HK-2 (cell line): ENCODE data around the gene PTPN18.
A peak's percentile ranks its signal among the peaks of the same experiment; 100 is the strongest.
"Not testable (repeated sequence)": the region's sequence is repeated elsewhere in the genome, so short reads cannot be mapped to it uniquely, and the experiment has no call there.

Experiments used
- DNase-seq: peaks from one replicate; pipeline ENCODE4 v3.0.0-alpha.2; 2018; ENCODE audit not compliant: unreplicated experiment

The PTPN18 gene, protein sequence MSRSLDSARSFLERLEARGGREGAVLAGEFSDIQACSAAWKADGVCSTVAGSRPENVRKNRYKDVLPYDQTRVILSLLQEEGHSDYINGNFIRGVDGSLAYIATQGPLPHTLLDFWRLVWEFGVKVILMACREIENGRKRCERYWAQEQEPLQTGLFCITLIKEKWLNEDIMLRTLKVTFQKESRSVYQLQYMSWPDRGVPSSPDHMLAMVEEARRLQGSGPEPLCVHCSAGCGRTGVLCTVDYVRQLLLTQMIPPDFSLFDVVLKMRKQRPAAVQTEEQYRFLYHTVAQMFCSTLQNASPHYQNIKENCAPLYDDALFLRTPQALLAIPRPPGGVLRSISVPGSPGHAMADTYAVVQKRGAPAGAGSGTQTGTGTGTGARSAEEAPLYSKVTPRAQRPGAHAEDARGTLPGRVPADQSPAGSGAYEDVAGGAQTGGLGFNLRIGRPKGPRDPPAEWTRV

GRCh38 chr2:130355578-130356431 lies at the start of gene PTPN18:
TSS of gene PTPN18 (plus strand) at chr2:130356056. CDS start at chr2:130356108, 52 bp downstream.
- DNase-seq = peak; percentile 89

- no peak for DNase-seq
These were observed 48.0 kb upstream of the PTPN18 start for GRCh38 chr2:130307850-130308249.

GRCh38 chr2:130310881-130311280 lies 45.0 kb upstream of the PTPN18 start:
- DNase-seq = no peak

DNA sequence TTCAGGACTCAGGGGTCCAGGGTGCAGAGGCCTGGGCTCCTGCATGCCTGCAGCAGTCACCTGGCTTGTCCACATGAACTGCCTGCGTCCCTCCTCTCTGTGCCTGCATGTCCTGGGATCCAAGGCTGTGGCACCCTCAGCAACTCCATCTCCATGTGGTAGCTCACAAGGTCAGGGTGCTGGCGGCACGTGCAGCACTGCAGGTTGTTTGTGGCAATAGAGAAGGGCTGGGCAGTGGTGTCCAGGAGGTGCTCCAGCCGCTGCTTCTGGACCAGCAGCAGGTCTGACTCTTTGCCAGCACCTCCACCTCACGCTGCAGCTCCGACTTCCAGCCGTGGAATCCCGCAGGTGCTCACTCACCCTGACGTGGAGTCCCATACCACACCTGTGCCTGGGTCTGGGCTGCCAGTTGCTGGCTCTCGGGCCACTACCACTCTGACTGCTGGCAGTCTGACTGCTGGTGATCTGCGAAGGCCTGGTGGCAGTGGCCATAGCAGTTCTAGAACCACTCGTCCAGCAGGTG lies 42.0 kb upstream of the PTPN18 start:
- DNase-seq = no peak

- DNase-seq = no peak
These were observed 41.5 kb upstream of the PTPN18 start for GRCh38 chr2:130314377-130314776.

DNA sequence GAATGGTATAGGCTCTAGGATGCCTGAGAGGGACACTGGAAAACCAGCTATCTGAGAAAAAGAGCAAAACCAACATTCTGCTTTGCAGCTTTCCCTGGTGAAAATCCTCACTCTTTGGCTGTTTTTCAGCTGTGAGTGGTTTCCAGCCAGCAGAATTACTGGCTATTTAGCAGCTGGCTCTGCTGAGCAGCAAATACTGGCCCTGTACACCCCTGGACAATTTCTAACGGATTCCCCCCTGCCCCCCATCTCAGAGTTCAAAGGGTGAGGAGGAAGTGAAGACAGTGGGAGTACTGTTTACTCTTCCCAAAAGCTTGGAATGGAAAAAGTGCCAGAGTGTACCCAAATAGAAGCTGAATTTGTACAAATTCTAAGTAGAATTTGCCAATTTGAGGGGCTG lies 39.3 kb upstream of the PTPN18 start:
- DNase-seq = no peak

- no peak for DNase-seq
These were observed 37.0 kb upstream of the PTPN18 start for GRCh38 chr2:130318906-130319305.

DNA sequence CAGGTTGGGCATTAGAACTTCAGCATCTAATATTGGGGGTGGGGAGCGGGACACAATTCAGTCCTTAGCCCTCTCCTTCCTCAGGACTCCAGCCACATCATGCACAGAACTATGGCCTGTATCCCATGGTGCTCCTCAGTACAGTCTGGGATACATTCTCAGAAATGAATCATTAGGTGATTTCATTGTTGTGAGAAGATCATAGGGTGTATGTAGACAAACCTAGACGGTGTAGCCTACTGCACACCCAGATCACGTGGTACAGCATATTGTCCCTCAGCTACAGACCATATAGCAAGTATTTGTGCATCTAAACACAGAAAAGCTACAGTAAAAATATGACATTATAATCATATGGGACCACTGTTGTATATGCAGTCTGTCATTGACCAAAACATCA lies 36.3 kb upstream of the PTPN18 start:
- DNase-seq = no peak

GRCh38 chr2:130327703-130328527 lies 27.9 kb upstream of the PTPN18 start:
- DNase-seq = peak; percentile 64

DNA sequence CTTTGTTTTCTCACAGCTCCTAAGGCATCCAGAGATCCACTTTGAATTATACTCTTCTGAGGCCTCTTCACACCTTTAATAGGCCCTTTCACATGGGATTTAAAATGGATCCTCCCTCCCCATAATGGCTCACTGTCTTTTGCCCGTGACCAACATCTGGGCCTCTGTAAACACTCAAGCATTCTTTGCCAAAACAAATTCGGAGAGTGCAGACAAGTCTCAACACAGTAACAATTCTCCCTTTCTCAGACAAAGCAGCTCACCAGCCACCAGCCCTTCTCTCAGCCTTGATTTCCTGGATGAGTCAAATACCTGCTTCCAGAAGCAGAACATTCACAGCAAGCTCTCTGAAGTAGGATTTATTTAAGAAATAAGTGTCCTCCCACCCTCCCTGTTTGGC lies 27.1 kb upstream of the PTPN18 start:
- DNase-seq = no peak

DNA sequence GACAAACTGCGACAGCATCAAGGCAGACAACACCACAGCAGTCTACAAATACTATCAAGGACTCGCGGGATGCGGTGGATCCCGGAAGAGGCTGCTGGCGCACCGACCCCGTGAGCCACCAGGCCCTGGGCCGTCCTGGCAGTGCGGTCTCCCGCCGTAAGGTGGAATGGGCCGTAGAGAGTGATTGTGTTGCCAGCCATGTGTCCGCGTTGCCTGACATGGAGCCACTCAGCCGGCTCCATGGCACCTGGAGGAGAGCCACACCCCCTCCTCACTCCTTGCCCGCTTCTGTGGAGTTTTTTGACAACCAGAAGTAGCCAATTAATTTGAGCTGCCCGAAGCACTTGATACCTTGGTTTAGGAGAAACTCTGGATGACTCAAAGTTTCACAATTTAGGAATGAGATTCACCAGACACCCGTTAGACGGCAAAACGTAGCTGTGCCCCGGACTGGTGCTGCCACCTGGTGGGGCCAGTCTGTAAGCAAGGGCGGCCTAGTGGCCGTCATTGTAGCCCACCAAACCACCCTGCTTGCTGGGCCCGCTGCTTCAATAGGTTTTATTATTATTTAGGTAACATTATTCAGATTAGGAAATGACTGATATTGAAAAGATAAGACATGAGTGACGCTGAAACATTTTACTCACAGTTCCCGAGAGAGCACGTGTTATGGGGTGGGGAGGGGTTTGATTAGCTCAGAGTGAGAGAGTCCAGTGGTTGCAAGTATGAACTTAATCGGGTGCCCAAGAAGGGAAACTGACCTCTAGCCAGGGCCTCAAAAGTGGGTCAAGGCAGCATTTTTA lies 23.4 kb upstream of the PTPN18 start:
- peak; percentile 77 for DNase-seq

DNA sequence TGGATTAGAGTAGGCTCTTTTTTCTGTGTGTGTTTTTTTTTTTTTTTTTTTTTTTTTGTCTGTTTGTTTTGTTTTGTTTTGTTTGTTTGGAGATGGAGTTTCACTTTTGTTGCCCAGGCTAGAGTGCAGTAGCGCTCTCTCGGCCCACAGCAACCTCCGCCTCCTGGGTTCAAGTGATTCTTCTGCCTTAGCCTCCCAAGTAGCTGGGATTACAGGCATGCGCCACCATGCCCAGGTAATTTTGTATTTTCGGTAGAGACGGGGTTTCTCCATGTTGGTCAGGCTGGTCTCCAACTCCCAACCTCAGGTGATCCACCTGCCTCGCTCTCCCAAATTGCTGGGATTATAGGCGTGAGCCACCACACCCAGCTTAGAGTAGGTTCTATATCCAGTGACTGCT lies 22.6 kb upstream of the PTPN18 start:
- DNase-seq = not testable (repeated sequence)

- DNase-seq = no peak
These were observed 21.8 kb upstream of the PTPN18 start for GRCh38 chr2:130334026-130334425.

DNA sequence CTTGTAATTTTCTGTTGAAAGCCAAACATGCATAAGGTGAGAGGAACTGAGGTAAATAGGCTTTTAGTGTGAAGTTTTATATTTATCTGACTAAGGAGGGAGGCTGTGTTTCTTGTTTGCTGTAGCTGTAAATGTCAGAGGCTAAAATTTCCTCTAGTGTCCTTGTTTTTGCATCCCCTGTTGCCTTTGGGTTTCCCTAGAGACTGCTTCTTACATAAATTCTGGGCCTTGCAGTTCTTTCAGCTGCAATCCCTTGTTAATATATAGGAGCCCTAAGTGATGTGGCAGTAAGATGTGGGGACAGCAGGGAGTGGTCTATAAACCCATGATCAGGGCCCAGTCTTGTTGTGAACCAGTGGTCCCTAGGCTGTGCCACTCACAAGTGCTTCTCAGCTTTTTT lies 20.6 kb upstream of the PTPN18 start:
- DNase-seq = no peak

DNA sequence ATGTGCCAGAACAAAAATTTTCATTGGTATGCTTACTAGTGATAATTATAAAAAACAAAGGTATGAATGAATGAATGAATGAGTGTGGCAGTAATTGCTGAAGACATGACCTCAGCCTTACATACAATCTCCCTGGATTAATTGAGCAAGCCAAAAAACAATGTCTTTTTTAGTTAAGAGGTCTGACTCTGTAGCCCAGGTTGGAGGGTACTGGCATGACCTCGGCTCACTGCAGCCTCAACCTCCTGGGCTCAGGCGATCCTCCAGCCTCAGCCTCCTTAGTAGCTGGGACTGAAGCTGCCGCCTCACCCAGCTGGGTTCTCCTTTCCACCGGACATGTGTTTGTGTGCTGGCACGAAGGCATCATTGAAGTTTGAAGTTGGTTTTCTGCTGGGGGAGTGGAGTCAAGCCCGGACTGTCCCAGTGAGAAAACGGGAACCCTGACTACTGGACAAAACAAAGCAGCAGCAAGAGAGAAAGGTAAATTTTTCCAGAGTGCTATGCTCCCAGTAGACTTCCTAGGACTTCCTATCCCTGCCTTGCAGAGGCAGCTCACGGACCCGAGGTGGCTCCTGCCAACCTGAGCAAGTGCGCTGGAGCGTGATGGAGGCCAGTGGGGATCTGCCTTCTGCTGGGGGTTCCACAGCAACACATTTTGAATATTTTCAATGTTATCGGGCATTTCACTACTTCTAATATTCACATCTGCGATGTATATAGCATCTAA lies 19.5 kb upstream of the PTPN18 start:
- DNase-seq = no peak

DNA sequence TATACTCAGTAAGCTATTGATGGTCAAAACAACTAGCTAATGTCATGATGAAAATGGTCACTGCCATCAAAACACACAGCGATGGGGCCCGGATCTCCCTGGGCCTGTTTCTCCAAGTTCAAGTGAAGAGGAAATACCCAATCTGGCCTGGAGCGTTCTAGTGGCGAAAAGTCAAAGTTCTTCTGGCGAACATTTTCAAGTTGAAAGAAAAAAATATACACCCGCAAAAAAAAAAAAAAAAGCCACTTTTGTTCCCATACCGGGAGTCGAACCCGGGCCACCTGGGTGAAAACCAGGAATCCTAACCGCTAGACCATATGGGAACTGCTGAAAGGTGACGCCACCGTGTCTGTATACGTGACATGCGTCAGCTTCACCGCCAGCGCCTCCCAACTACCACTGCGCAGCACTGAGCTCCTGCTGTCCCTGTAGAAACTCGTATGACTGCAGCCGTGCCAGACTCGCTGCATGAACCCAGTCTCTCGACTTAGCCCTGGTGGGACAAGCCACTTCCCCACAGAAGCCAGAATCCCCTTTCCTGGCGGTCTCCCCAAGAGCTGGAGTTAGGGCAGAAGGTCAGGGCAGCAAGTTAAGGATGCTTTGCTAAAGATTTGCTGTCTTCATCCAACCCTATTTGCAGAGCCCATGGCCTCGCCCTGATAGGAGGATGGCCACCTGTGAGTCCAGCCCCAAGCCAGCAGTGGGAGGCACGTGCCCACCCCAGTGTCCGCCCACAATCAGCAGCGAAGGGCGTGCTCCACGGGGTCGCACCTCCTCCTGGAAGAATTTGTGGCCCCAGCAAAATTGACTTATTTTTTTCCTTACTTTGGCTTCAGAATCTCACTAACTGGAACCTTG lies 18.8 kb upstream of the PTPN18 start:
- peak; percentile 95 for DNase-seq

- no peak for DNase-seq
These were observed 18.0 kb upstream of the PTPN18 start for GRCh38 chr2:130337735-130338325.

DNA sequence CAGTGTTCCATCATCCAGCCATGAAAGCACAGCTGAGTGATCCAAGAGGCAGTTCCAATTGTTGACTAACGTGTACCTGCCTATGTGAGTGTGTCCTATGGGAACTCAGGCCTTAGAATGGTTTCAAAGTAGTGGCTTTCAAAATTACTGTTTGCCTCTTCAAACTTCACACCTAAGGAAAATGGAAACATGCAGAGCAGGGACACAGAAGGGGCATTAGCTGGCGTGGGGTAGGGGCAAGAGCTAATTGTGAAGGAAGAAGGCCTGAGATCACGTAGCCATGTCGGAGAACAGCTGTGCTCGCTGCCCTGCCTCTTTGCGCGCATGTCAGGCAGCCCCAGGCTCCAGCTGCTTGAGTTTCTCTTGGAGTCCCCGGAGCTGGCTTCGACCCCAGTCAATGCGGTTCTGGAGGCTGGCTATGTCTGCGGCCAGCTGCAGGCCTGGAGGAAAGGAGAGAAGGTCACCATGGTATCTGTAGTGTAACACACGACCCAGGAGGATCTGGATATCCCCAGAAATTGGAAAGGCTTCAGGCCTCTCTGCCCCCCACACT lies 17.0 kb upstream of the PTPN18 start:
- no peak for DNase-seq
